Fibroblast of gingiva (primary cell): Measurements from ENCODE around the gene DDX23.

Source experiments
- DNase-seq: peaks from one replicate; pipeline ENCODE4 v3.0.0-alpha.2; 2011; ENCODE audit warnings: low read depth

DDX23 gene

GRCh38 chr12:48823281-48823680, 28.7 kb downstream of the DDX23 start:
- DNase-seq: no peak

GRCh38 chr12:48822711-48823110, 29.3 kb downstream of the DDX23 start:
- no peak for DNase-seq

- DNase-seq: no peak
These were observed 29.8 kb downstream of the DDX23 start for GRCh38 chr12:48822139-48822538.

GRCh38 chr12:48819986-48820725, 31.8 kb downstream of the DDX23 start:
- DNase-seq: no peak

- DNase-seq: no peak
These were observed 33.0 kb downstream of the DDX23 start for GRCh38 chr12:48818831-48819590.

- peak; percentile 22 for DNase-seq
These were observed 33.8 kb downstream of the DDX23 start, which contains the start of gene CACNB3 for GRCh38 chr12:48817873-48818830. Gene CACNB3 (plus strand): TSS chr12:48818496. CDS start chr12:48818930, 434 bp downstream.

- DNase-seq: no peak
These were observed 35.7 kb downstream of the DDX23 start for GRCh38 chr12:48816143-48816854.

GRCh38 chr12:48815126-48816110, 36.5 kb downstream of the DDX23 start:
- DNase-seq: peak; percentile 83

GRCh38 chr12:48814262-48815125, 37.5 kb downstream of the DDX23 start:
- peak; percentile 79 for DNase-seq

- DNase-seq: no peak
These were observed 38.3 kb downstream of the DDX23 start for GRCh38 chr12:48813465-48814261.

- no peak for DNase-seq
These were observed 39.6 kb downstream of the DDX23 start for GRCh38 chr12:48812389-48812788.

- no peak for DNase-seq
These were observed 40.4 kb downstream of the DDX23 start for GRCh38 chr12:48811437-48812090.

- DNase-seq: peak; percentile 50
These were observed 41.0 kb downstream of the DDX23 start for GRCh38 chr12:48810903-48811431.

- DNase-seq: no peak
These were observed 44.0 kb downstream of the DDX23 start for GRCh38 chr12:48807981-48808380.

GRCh38 chr12:48803675-48804074, 48.3 kb downstream of the DDX23 start:
- no peak for DNase-seq

GRCh38 chr12:48800971-48801370, 51.0 kb downstream of the DDX23 start:
- no peak for DNase-seq

- DNase-seq: no peak
These were observed 51.5 kb downstream of the DDX23 start for GRCh38 chr12:48800457-48800856.

GRCh38 chr12:48796976-48797375, 55.0 kb downstream of the DDX23 start:
- DNase-seq: no peak
